SU-DHL-6 (cell line): ENCODE results near the gene CNDP1.

Experiments
- H2AFZ ChIP-seq: fragments of 200-600 bp; sonication (generic); 2 replicates; pipeline ENCODE4 v1.6.1; 2014; ENCODE audit warnings: low read depth, mild to moderate bottlenecking, moderate library complexity, mixed read lengths, antibody characterized with exemption, low read length; ENCODE audit not compliant: severe bottlenecking
- H3F3A ChIP-seq: fragments of 200-600 bp; shearing (Covaris generic); 2 replicates; pipeline ENCODE4 v1.6.0; 2016; ENCODE audit warnings: antibody characterized with exemption, mild to moderate bottlenecking; ENCODE audit not compliant: insufficient read depth
- H3K27ac ChIP-seq: fragments of 200-600 bp; sonication (generic); 2 replicates; pipeline ENCODE4 v1.5.1; 2016; ENCODE audit warnings: low read depth, mild to moderate bottlenecking, low read length, moderate library complexity, mixed read lengths
- H3K27me3 ChIP-seq: fragments of 200-600 bp; sonication (generic), shearing (Covaris generic); 2 replicates; pipeline ENCODE4 v1.6.0; 2014; ENCODE audit warnings: mild to moderate bottlenecking, low read length
- H3K36me3 ChIP-seq: fragments of 200-600 bp; sonication (generic); 2 replicates; pipeline ENCODE4 v1.6.1; 2014; ENCODE audit warnings: mild to moderate bottlenecking, low read length, mixed read lengths
- H3K4me2 ChIP-seq: fragments of 300-600, 200-600 bp; shearing (Covaris generic), sonication (generic); 2 replicates; pipeline ENCODE4 v1.6.0; 2014; ENCODE audit warnings: low read length, low read depth, mild to moderate bottlenecking; ENCODE audit not compliant: poor library complexity, severe bottlenecking
- H3K4me3 ChIP-seq: fragments of 200-600 bp; sonication (generic); 2 replicates; pipeline ENCODE4 v1.5.1; 2014; ENCODE audit warnings: antibody characterized with exemption, low read length, mild to moderate bottlenecking, mixed read lengths; ENCODE audit not compliant: insufficient read depth, poor library complexity, severe bottlenecking
- H3K79me2 ChIP-seq: fragments of 200-600 bp; sonication (generic); 2 replicates; pipeline ENCODE4 v1.6.1; 2014; ENCODE audit warnings: mild to moderate bottlenecking, low read length, moderate library complexity; ENCODE audit not compliant: insufficient read depth
- H3K9ac ChIP-seq: fragments of 200-600 bp; sonication (generic); 2 replicates; pipeline ENCODE4 v1.7.0; 2014; ENCODE audit warnings: mild to moderate bottlenecking, low read length
- H3K9me2 ChIP-seq: fragments of 200-600 bp; sonication (generic); replicated peaks from 2 replicates; pipeline ENCODE4 v1.6.1; 2014; ENCODE audit warnings: low read length; ENCODE audit not compliant: insufficient read depth
- H3K9me3 ChIP-seq: fragments of 200-600 bp; sonication (generic); 2 replicates; pipeline ENCODE4 v1.6.1; 2014; ENCODE audit warnings: low read length, mixed read lengths; ENCODE audit not compliant: insufficient read depth
- H4K20me1 ChIP-seq: fragments of 200-600 bp; sonication (generic); 2 replicates; pipeline ENCODE4 v1.6.1; 2014; ENCODE audit warnings: low read depth, mild to moderate bottlenecking, antibody characterized with exemption, low read length, moderate library complexity, mixed read lengths
- EZH2phosphoT487 ChIP-seq: fragments of 200-600 bp; sonication (generic), shearing (Covaris generic); conservative IDR thresholded peaks from 2 replicates; pipeline ENCODE4 v1.6.1; 2018; ENCODE audit warnings: mild to moderate bottlenecking, antibody characterized with exemption, low read length, moderate library complexity, mixed read lengths
- TF ChIP-seq, protein P1 (sequence below): fragments of 200-600 bp; sonication (generic); IDR thresholded peaks from one replicate; pipeline ENCODE4 v1.5.1; 2017; ENCODE audit warnings: antibody characterized with exemption, mild to moderate bottlenecking, low read length, moderate library complexity; ENCODE audit not compliant: insufficient read depth, poor library complexity, severe bottlenecking

Gene CNDP1

DNA sequence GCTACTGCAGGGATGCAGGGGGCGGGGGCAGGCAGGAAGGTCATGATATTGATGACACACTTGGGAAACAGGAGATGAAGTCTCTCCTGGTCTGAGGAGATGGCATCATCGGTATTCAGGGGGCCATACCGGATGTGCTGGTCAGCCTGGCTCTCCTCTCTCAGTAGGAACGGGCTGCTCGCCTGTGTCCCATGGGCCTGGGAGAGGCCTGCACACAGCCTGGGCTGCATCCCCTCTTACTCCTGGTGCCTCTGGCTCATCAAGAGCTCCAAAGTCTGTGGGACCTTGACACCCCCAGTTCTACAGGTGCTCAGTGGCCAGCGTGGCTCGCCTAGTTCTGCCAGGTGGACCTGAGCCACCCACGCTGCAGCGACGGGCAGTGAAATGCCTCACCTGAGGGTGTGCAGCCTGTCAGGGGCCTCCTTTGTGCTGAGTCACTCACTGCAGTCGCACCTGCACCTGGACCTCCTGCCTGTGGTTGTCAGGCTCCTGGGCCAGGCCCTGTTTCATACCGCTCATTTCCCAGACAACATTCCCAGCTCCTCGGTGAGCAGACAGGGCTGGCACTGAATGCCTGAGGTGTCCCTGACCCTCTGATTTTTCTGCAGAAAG lies 18.6 kb upstream of the CNDP1 start:
- no peaks in the 10 kb centered on the region for H3K79me2 ChIP-seq
- TF ChIP-seq, protein P1, sequence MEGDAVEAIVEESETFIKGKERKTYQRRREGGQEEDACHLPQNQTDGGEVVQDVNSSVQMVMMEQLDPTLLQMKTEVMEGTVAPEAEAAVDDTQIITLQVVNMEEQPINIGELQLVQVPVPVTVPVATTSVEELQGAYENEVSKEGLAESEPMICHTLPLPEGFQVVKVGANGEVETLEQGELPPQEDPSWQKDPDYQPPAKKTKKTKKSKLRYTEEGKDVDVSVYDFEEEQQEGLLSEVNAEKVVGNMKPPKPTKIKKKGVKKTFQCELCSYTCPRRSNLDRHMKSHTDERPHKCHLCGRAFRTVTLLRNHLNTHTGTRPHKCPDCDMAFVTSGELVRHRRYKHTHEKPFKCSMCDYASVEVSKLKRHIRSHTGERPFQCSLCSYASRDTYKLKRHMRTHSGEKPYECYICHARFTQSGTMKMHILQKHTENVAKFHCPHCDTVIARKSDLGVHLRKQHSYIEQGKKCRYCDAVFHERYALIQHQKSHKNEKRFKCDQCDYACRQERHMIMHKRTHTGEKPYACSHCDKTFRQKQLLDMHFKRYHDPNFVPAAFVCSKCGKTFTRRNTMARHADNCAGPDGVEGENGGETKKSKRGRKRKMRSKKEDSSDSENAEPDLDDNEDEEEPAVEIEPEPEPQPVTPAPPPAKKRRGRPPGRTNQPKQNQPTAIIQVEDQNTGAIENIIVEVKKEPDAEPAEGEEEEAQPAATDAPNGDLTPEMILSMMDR, result no peak
- TF ChIP-seq EZH2phosphoT487, result no peak
- no peak overlapping the region for H3K4me3 ChIP-seq
- H3K4me2 ChIP-seq, result no peak overlapping the region
- H3K36me3 ChIP-seq, result no peaks in the 10 kb centered on the region; the same call in 1 of the 2 replicates
- no peak overlapping the region for H3K27ac ChIP-seq
- H2AFZ ChIP-seq, result no peak overlapping the region
- H4K20me1 ChIP-seq, result no peaks in the 10 kb centered on the region; the same call in 1 of the 2 replicates
- no peaks in the 10 kb centered on the region for H3K9me3 ChIP-seq
- no peak overlapping the region for H3K9ac ChIP-seq
- H3K9me2 ChIP-seq, result no peaks in the 10 kb centered on the region
- no peaks in the 10 kb centered on the region for H3F3A ChIP-seq
- no peaks in the 10 kb centered on the region for H3K27me3 ChIP-seq

DNA sequence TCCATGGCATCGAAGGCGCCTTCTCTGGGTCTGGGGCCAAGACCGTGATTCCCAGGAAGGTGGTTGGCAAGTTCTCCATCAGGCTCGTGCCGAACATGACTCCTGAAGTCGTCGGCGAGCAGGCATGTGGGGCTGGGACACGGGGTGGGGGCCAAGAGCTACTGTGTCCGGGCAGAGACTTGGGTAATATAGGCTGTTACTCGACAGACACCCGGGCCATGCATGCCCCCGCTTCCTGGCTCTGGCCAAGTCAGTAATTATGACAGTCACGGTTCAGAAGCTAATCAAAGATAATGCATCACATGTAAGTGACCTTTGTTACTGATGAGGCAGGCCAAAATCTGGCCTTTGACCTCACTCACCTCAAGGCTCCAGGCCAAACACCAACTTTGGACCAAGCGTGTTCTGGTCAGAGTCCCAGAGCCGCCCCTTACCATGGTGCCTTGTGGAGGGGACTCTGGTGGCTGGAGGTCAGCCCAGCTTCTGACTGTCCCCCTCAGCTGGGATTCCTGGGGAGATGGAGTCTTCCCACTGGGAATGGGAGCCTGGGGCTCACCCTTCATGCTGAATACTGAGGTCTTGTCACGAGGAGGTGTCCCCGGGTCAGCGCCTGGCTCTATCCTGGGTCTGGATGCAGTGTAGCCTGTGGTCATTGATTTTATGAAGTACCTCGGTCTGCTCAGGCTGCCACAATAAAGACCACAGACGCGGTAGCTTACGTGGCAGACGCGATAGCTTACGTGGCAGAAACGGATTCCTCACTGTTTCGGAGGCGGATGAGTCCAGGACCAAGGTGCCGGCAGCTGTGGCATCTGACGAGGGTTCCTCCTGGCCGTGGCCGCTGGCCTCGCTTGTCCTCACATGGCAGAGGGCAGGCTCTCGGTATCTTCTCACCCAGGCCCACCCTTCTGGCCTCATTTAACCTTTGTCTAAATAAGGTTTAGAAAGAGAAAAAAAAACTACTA lies 17.7 kb upstream of the CNDP1 start:
- H4K20me1 ChIP-seq, result no peaks in the 10 kb centered on the region; the same call in 1 of the 2 replicates
- no peaks in the 10 kb centered on the region for H3K27me3 ChIP-seq
- no peak for TF ChIP-seq EZH2phosphoT487
- TF ChIP-seq, protein P1, result no peak
- no peaks in the 10 kb centered on the region for H3K79me2 ChIP-seq
- H3K27ac ChIP-seq, result no peak overlapping the region
- no peak overlapping the region for H2AFZ ChIP-seq
- H3K36me3 ChIP-seq, result no peaks in the 10 kb centered on the region; the same call in 1 of the 2 replicates
- H3K4me2 ChIP-seq, result no peak overlapping the region
- H3K4me3 ChIP-seq, result no peak overlapping the region
- H3K9me3 ChIP-seq, result no peaks in the 10 kb centered on the region
- no peak overlapping the region for H3K9ac ChIP-seq
- no peaks in the 10 kb centered on the region for H3F3A ChIP-seq
- H3K9me2 ChIP-seq, result no peaks in the 10 kb centered on the region

- Histone ChIP-seq H3K27me3 (no peaks in the 10 kb centered on the region), H4K20me1 (no peaks in the 10 kb centered on the region; the same call in 1 of the 2 replicates), H3K4me2 (no peak overlapping the region), H3K27ac (no peak overlapping the region), H3K79me2 (no peaks in the 10 kb centered on the region), H2AFZ (no peak overlapping the region), H3K9me2 (no peaks in the 10 kb centered on the region), H3K9me3 (no peaks in the 10 kb centered on the region), H3K9ac (no peak overlapping the region), H3F3A (no peaks in the 10 kb centered on the region), H3K36me3 (no peaks in the 10 kb centered on the region; the same call in 1 of the 2 replicates), H3K4me3 (no peak overlapping the region)
- TF ChIP-seq EZH2phosphoT487, result no peak
- TF ChIP-seq, protein P1, result no peak
Measured at GRCh38 chr18:74517236-74517630, 17.1 kb upstream of the CNDP1 start.
